K562 (cell line): ENCODE results near the gene CDK5RAP3. TPM values are rescaled to one million over a fixed set of nuclear protein-coding genes. Genes with fewer than 3 reads are reported as not detected.
A peak's percentile ranks its signal among the peaks of the same experiment; 100 is the strongest.

Experiments used
- ATAC-seq: fragments of 200-7000 bp; cut with Tn5 transposase; 3 replicates; pipeline ENCODE4 v1.9.1; 2020; ENCODE audit warnings: moderate library complexity
- BruUV-seq: library from RNA; stranded (reverse); fragments of 400-500 nt; replicated peaks from 2 replicates; lab custom pipeline; 2021; lab: Mats Ljungman, UMichigan
- CTCF ChIA-PET: fragments of 300-600 bp; formaldehyde crosslinking; extraction: SDS; loops from one replicate; lab custom pipeline; 2021; ENCODE audit warnings: low intra/inter-chr PET ratio; lab: Yijun Ruan, JAX
- POLR2A ChIA-PET: fragments of 300-600, 350-650 bp; sonication (Branson Sonifier 250); formaldehyde crosslinking; extraction: SDS; loops from one replicate; lab custom pipeline; 2021; ENCODE audit warnings: antibody characterized with exemption, inconsistent platforms; lab: Yijun Ruan, JAX
- DNase-seq, 4 experiments: peaks; one replicate each; pipeline versions ENCODE4 v3.0.0 to v3.0.0-alpha.2; 2011 to 2018; ENCODE audit warnings: low spot score in 3 of 4, mixed read lengths in 3 of 4; ENCODE audit errors: extremely low read depth in 1 of 4
- FAIRE-seq: peaks from 2 replicates; lab custom pipeline; 2011; peaks lifted over from hg19 to GRCh38; lab: Jason Lieb, UNC
- H2AFZ ChIP-seq: 2 replicates; pipeline ENCODE4 v1.6.0; 2011; ENCODE audit warnings: low read depth, low read length, control low read depth, inconsistent platforms
- H3K27ac ChIP-seq: fragments of 200-600 bp; 3 replicates; pipeline ENCODE4 v1.8.0; 2011; ENCODE audit warnings: low read depth, mild to moderate bottlenecking, control low read depth, inconsistent platforms, low read length, moderate library complexity, mixed read lengths; ENCODE audit errors: extremely low read depth
- H3K27me3 ChIP-seq, 2 experiments: fragments of 300-600 bp in 1 of 2; 2 replicates in 1 of 2; 3 replicates in 1 of 2; pipeline versions ENCODE4 v1.6.0 to v1.8.0; 2011; ENCODE audit warnings: inconsistent platforms in 2 of 2, low read length in 2 of 2, mild to moderate bottlenecking in 1 of 2, mixed read lengths in 1 of 2, moderate library complexity in 1 of 2; ENCODE audit not compliant: control insufficient read depth in 2 of 2, insufficient read depth in 2 of 2
- H3K36me3 ChIP-seq: fragments of 300-600 bp; 3 replicates; pipeline ENCODE4 v1.8.0; 2011; ENCODE audit warnings: mild to moderate bottlenecking, low read length, inconsistent platforms; ENCODE audit not compliant: control insufficient read depth, insufficient read depth
- H3K4me1 ChIP-seq, 2 experiments: fragments of 200-600 bp in 1 of 2; replicated peaks in 1 of 2; 2 replicates in 1 of 2; 3 replicates in 1 of 2; pipeline versions ENCODE4 v1.5.1 to v1.8.0; 2011; ENCODE audit warnings: inconsistent platforms in 2 of 2, low read length in 2 of 2, mild to moderate bottlenecking in 1 of 2, mixed read lengths in 1 of 2, moderate library complexity in 1 of 2; ENCODE audit not compliant: control insufficient read depth in 2 of 2, insufficient read depth in 2 of 2
- H3K4me2 ChIP-seq: 2 replicates; pipeline ENCODE4 v1.6.1; 2011; ENCODE audit warnings: low read length, control low read depth, inconsistent platforms, mixed read lengths; ENCODE audit not compliant: insufficient read depth
- H3K4me3 ChIP-seq: fragments of 200-600 bp; sonication (generic), shearing (Covaris generic); 2 replicates; pipeline ENCODE4 v1.5.1; 2016; ENCODE audit warnings: control low read depth, inconsistent platforms
- H3K79me2 ChIP-seq: fragments of 200-600 bp; 3 replicates; pipeline ENCODE4 v1.8.0; 2011; ENCODE audit warnings: low read length, inconsistent platforms; ENCODE audit not compliant: control insufficient read depth, insufficient read depth
- H3K9ac ChIP-seq, 2 experiments: 2 replicates each; pipeline versions ENCODE4 v1.6.0 to v1.6.1; 2011; ENCODE audit warnings: low read depth in 2 of 2, low read length in 2 of 2, control low read depth in 1 of 2, inconsistent platforms in 1 of 2, mild to moderate bottlenecking in 1 of 2, mixed read lengths in 1 of 2; ENCODE audit not compliant: insufficient read depth in 1 of 2
- H3K9me1 ChIP-seq: one replicate; pipeline ENCODE4 v1.6.0; 2011; ENCODE audit warnings: inconsistent platforms, mild to moderate bottlenecking, low read length, moderate library complexity; ENCODE audit not compliant: control insufficient read depth, insufficient read depth
- H3K9me3 ChIP-seq: replicated peaks from 2 replicates; pipeline ENCODE4 v1.5.1; 2011; ENCODE audit warnings: low read depth, low read length, inconsistent platforms; ENCODE audit not compliant: control insufficient read depth, insufficient read depth
- H4K20me1 ChIP-seq: replicated peaks from 2 replicates; pipeline ENCODE4 v1.6.1; 2011; ENCODE audit warnings: low read length, inconsistent platforms, mixed read lengths; ENCODE audit not compliant: control insufficient read depth, insufficient read depth
- ATF1 ChIP-seq, 2 experiments: fragments of 450-650 bp in 1 of 2; IDR thresholded peaks; 2 replicates each; pipeline ENCODE4 v1.6.1; 2016; ENCODE audit warnings: missing compliant biosample characterization in 1 of 2, missing genetic modification characterization in 1 of 2
- NRF1 ChIP-seq, 2 experiments: fragments of 450-650 bp; IDR thresholded peaks in 1 of 2; conservative IDR thresholded peaks in 1 of 2; 2 replicates each; pipeline ENCODE4 v1.6.1; 2014; ENCODE audit warnings: mild to moderate bottlenecking in 2 of 2
- SPI1 ChIP-seq: IDR thresholded peaks from 2 replicates; pipeline ENCODE4 v1.6.1; 2011; ENCODE audit warnings: low read depth, low read length, control low read depth, borderline replicate concordance
- ZNF12 ChIP-seq: sonication (generic); formaldehyde crosslinking; IDR thresholded peaks from 2 replicates; pipeline ENCODE4 v1.4.0; 2020; ENCODE audit warnings: mild to moderate bottlenecking, missing genetic modification reagents
- ZNF23 ChIP-seq: fragments of 250-450 bp; sonication (Bioruptor Pico); IDR thresholded peaks from 2 replicates; pipeline ENCODE4 v1.4.0; 2020; ENCODE audit warnings: mild to moderate bottlenecking
- WGBS: fragments of 100-300 bp; shearing (Covaris generic); methylation state at CpG from one replicate; pipeline ENCODE4 v1.1.6; 2016; ENCODE audit warnings: low coverage, mixed read lengths; ENCODE audit not compliant: insufficient coverage; ENCODE audit errors: missing lambda C conversion rate; 5-methylcytosine and 5-hydroxymethylcytosine counted together
- in situ Hi-C: fragments of 300-500 bp; cut with MboI; formaldehyde crosslinking; loops from 4 replicates; pipeline ENCODE4 v1.15.0; 2018; ENCODE audit warnings: inconsistent platforms, mixed read lengths
- intact Hi-C: fragments of 100-400 bp; cut with micrococcal nuclease; formaldehyde crosslinking; loops from 2 replicates; pipeline ENCODE4 v1.14.2; 2022
- polyA plus RNA-seq, 8 experiments: library from polyadenylated mRNA; depleted of rRNA in 4 of 8; stranded (reverse) in 5 of 8; unstranded in 3 of 8; fragments of >200 nt; fragmentation: Nextera tagmentation in 2 of 8; fragmentation: Illumina TruSeq in 1 of 8; extraction: Ambion mirVana in 2 of 8; extraction: Trizol in 1 of 8; gene quantifications; 2 replicates each; pipeline versions ENCODE4 v1.2.1 to v1.2.3, GENCODE V29; 2011 to 2014; ENCODE audit warnings: inconsistent platforms in 1 of 8, missing spikeins in 1 of 8
- total RNA-seq, 7 experiments: library from RNA; depleted of rRNA in 6 of 7; stranded (reverse); fragments of >200 nt in 6 of 7; fragmentation: Illumina TruSeq in 2 of 7; extraction: Trizol in 2 of 7; gene quantifications; 2 replicates each; pipeline versions ENCODE4 v1.2.1 to v1.2.3, GENCODE V29; 2011 to 2021; ENCODE audit warnings: low replicate concordance in 1 of 7
- TF ChIP-seq, protein P1 (sequence below): sonication (generic); formaldehyde crosslinking; IDR thresholded peaks from 2 replicates; pipeline ENCODE4 v1.8.0; 2022; ENCODE audit warnings: missing genetic modification reagents, mild to moderate bottlenecking, moderate library complexity, borderline replicate concordance
- TF ChIP-seq, protein P2 (sequence below), 2 experiments: IDR thresholded peaks in 1 of 2; conservative IDR thresholded peaks in 1 of 2; 2 replicates each; pipeline ENCODE4 v1.6.1; 2016; ENCODE audit warnings: low read depth in 2 of 2, mild to moderate bottlenecking in 1 of 2, missing compliant biosample characterization in 1 of 2, missing genetic modification characterization in 1 of 2, moderate library complexity in 1 of 2
- TF ChIP-seq, protein P3 (sequence below): sonication (generic); formaldehyde crosslinking; IDR thresholded peaks from 2 replicates; pipeline ENCODE4 v1.5.0; 2020; ENCODE audit warnings: missing genetic modification reagents
- TF ChIP-seq, protein P4 (sequence below): fragments of 250-450 bp; sonication (Bioruptor Pico); IDR thresholded peaks from 2 replicates; pipeline ENCODE4 v1.8.0; 2022; ENCODE audit warnings: moderate library complexity, mild to moderate bottlenecking, inconsistent platforms
- TF ChIP-seq, protein P5 (sequence below): sonication (generic); formaldehyde crosslinking; IDR thresholded peaks from 2 replicates; pipeline ENCODE4 v1.8.0; 2022; ENCODE audit warnings: mild to moderate bottlenecking, low read depth, missing genetic modification reagents

The CDK5RAP3 gene
- total and polyA plus RNA-seq, 9 of the 15 experiments (the other 6 are each of a cell fraction or from before 2014, with no cell fraction given), result 44.2 to 202 (median 91.5) TPM

DNA sequence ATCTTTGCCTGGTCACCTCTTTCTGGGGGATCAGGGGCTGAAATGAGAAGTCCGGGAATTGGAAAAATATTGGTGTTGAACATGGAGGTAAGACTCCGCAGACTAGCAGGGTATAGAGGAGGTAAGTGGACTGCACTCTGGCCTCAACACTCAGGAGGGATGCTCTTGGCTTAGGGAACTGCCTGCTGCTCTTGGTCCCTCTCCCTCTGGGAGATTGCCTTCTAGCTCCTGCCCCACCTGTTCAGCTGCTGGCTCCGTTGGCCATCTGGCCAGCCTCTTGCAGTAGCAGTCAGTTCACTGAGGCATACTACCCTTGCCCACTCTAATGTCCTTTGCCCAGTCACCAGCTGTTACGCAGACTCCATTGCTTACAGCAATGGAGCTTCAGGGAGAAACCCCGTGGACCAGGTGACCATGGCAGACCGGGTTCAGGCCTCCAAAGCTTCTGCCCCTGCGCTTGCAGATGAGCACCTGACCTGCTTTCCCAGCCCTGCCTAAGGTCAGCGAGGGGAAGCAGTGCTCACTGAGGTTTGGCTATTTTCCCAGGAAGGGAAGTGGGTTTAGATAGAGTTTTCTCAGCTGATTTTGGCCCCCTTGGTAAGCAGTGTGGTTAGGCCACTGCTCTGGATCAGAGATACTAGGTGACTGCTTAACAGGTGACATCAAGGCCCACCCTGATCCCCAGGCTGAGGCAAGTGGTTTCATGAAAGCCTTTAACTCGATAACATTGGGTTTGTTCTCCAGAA lies 11.9 kb downstream of the CDK5RAP3 start:
- intact Hi-C loops (no loop called here), in situ Hi-C loops (loop anchor here (5.0 kb wide), 1 partner anchor 34 kb away; no protein-coding TSS in a partner anchor)
- Histone ChIP-seq H3K79me2 (no peaks in the 10 kb centered on the region), H3K27me3 (no peaks in the 10 kb centered on the region), H3K36me3 (peaks cover 65% of the 10 kb centered on the region), H4K20me1 (peaks cover 12% of the 10 kb centered on the region; the same call in 1 of the 2 replicates), H3K9ac (peak overlapping the region in 1 of 2 experiments; percentile 82; a peak in 2 of 4 replicates), H3K9me1 (peaks cover 4% of the 10 kb centered on the region), H3K27ac (no peak overlapping the region; the same call in 2 of the 3 replicates), H2AFZ (no peak overlapping the region), H3K4me2 (peak overlapping the region; percentile 47; the same call in 1 of the 2 replicates), H3K9me3 (no peaks in the 10 kb centered on the region), H3K4me3 (no peak overlapping the region), H3K4me1 (peaks cover 41 to 50% of the 10 kb centered on the region in 2 experiments)
- no TSS peak for BruUV-seq
- ATAC-seq (peak; percentile 56), FAIRE-seq (peak; percentile 52), DNase-seq (peak in 1 of 4 experiments; percentile 51)
- CTCF ChIA-PET, result interaction anchor here (0.7 kb wide), 1 partner anchor 26 kb away, joined by 4 read pairs; no protein-coding TSS in a partner anchor
- WGBS, result 37% methylated on average over 8 of the region's 9 CpGs
- POLR2A ChIA-PET, result interaction anchor here (0.6 to 2.9 kb wide), 11 partner anchors 12 to 132 kb away, joined by 3 to 8 read pairs (median 4); partner anchors contain the start of genes CDK5RAP3 and SP6
- peak; percentile 63; the same call in 1 of the 2 replicates for TF ChIP-seq SPI1
- TF ChIP-seq, protein P1, sequence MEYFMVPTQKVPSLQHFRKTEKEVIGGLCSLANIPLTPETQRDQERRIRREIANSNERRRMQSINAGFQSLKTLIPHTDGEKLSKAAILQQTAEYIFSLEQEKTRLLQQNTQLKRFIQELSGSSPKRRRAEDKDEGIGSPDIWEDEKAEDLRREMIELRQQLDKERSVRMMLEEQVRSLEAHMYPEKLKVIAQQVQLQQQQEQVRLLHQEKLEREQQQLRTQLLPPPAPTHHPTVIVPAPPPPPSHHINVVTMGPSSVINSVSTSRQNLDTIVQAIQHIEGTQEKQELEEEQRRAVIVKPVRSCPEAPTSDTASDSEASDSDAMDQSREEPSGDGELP, result peak; percentile 40; the same call in 1 of the 2 replicates
- TF ChIP-seq, protein P2, sequence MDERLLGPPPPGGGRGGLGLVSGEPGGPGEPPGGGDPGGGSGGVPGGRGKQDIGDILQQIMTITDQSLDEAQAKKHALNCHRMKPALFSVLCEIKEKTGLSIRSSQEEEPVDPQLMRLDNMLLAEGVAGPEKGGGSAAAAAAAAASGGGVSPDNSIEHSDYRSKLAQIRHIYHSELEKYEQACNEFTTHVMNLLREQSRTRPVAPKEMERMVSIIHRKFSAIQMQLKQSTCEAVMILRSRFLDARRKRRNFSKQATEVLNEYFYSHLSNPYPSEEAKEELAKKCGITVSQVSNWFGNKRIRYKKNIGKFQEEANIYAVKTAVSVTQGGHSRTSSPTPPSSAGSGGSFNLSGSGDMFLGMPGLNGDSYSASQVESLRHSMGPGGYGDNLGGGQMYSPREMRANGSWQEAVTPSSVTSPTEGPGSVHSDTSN (CRISPR knock-in tag; IDR thresholded peaks at IDR 0.05; ENCODE audit: low read depth), result no peak
- TF ChIP-seq, protein P2 (tag; conservative IDR thresholded peaks at IDR 0.05; ENCODE audit: low read depth), result no peak
- no peak for TF ChIP-seq ZNF23 (CRISPR knock-in tag)
- TF ChIP-seq, protein P3, sequence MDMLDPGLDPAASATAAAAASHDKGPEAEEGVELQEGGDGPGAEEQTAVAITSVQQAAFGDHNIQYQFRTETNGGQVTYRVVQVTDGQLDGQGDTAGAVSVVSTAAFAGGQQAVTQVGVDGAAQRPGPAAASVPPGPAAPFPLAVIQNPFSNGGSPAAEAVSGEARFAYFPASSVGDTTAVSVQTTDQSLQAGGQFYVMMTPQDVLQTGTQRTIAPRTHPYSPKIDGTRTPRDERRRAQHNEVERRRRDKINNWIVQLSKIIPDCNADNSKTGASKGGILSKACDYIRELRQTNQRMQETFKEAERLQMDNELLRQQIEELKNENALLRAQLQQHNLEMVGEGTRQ (CRISPR knock-in tag), result no peak
- TF ChIP-seq ZNF12 (CRISPR knock-in tag), result 0 out of 2 replicates have a peak, but pooled peaks have one; percentile 41
- TF ChIP-seq, protein P4, sequence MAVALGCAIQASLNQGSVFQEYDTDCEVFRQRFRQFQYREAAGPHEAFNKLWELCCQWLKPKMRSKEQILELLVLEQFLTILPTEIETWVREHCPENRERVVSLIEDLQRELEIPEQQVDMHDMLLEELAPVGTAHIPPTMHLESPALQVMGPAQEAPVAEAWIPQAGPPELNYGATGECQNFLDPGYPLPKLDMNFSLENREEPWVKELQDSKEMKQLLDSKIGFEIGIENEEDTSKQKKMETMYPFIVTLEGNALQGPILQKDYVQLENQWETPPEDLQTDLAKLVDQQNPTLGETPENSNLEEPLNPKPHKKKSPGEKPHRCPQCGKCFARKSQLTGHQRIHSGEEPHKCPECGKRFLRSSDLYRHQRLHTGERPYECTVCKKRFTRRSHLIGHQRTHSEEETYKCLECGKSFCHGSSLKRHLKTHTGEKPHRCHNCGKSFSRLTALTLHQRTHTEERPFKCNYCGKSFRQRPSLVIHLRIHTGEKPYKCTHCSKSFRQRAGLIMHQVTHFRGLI (CRISPR knock-in tag), result 0 out of 2 replicates have a peak, but pooled peaks have one; percentile 26
- no peak for TF ChIP-seq ATF1 (CRISPR knock-in tag; IDR thresholded peaks at IDR 0.05)
- 0 out of 2 replicates have a peak, but pooled peaks have one; percentile 9 for TF ChIP-seq ATF1 (tag; IDR thresholded peaks at IDR 0.05)
- TF ChIP-seq, protein P5, sequence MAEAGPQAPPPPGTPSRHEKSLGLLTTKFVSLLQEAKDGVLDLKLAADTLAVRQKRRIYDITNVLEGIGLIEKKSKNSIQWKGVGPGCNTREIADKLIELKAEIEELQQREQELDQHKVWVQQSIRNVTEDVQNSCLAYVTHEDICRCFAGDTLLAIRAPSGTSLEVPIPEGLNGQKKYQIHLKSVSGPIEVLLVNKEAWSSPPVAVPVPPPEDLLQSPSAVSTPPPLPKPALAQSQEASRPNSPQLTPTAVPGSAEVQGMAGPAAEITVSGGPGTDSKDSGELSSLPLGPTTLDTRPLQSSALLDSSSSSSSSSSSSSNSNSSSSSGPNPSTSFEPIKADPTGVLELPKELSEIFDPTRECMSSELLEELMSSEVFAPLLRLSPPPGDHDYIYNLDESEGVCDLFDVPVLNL (CRISPR knock-in tag), result 0 out of 2 replicates have a peak, but pooled peaks have one; percentile 26
- TF ChIP-seq NRF1 (conservative IDR thresholded peaks at IDR 0.05 in 1 of 2, IDR thresholded peaks at IDR 0.05 in 1 of 2), result peak in 1 of 2 experiments; percentile 29; a peak in 2 of 4 replicates
